Stomach (tissue), 4 donors: Measurements from ENCODE around the gene TFEB.

Source experiments
- CTCF ChIP-seq, 7 experiments: fragments of 450-650 bp in 4 of 7; fragments of 200-600 bp in 3 of 7; sonication (generic) in 3 of 7; IDR thresholded peaks; one replicate each; pipeline ENCODE4 v1.5.1; 2016 to 2019; ENCODE audit warnings: antibody characterized with exemption in 7 of 7, control low read depth in 2 of 7, mild to moderate bottlenecking in 1 of 7
- POLR2A ChIP-seq, 4 donors: fragments of 450-650 bp; IDR thresholded peaks; one replicate each; pipeline ENCODE4 v1.6.1; 2016; ENCODE audit warnings: antibody characterized with exemption in 4 of 4, control low read depth in 2 of 4, mild to moderate bottlenecking in 1 of 4, moderate library complexity in 1 of 4

- TF ChIP-seq CTCF (IDR thresholded peaks at IDR 0.05) (no peak), POLR2A (IDR thresholded peaks at IDR 0.05) (no peak)
These were observed 93.1 kb downstream of the TFEB start for GRCh38 chr6:41642090-41642959.
